Parathyroid adenoma (tissue), 2 donors: ENCODE data around the gene NMUR1.
"Not testable (repeated sequence)": the region's sequence is repeated elsewhere in the genome, so short reads cannot be mapped to it uniquely, and the experiment has no call there.

Experiments
- H2AFZ ChIP-seq: fragments of 300-600 bp; sonication (generic); one replicate; pipeline ENCODE4 v1.7.0; 2017; ENCODE audit warnings: antibody characterized with exemption, mild to moderate bottlenecking
- H3K27ac ChIP-seq: fragments of 300-600 bp; sonication (generic); one replicate; pipeline ENCODE4 v1.7.0; 2017
- H3K27me3 ChIP-seq: fragments of 300-600 bp; sonication (generic); one replicate; pipeline ENCODE4 v1.7.0; 2017; ENCODE audit warnings: low read length; ENCODE audit not compliant: control insufficient read depth, insufficient read depth
- H3K36me3 ChIP-seq: fragments of 300-600 bp; sonication (generic); one replicate; pipeline ENCODE4 v1.7.0; 2017; ENCODE audit warnings: low read length; ENCODE audit not compliant: control insufficient read depth, insufficient read depth
- H3K4me1 ChIP-seq: fragments of 300-600 bp; sonication (generic); one replicate; pipeline ENCODE4 v1.7.0; 2017; ENCODE audit warnings: control low read depth
- H3K4me2 ChIP-seq: fragments of 300-600 bp; sonication (generic); one replicate; pipeline ENCODE4 v1.7.0; 2017; ENCODE audit warnings: low read length
- H3K4me3 ChIP-seq: fragments of 300-600 bp; sonication (generic); one replicate; pipeline ENCODE4 v1.7.0; 2017; ENCODE audit warnings: low read depth, low read length
- H3K79me2 ChIP-seq: fragments of 300-600 bp; sonication (generic); one replicate; pipeline ENCODE4 v1.7.0; 2017; ENCODE audit warnings: control low read depth
- H3K9ac ChIP-seq: fragments of 300-600 bp; sonication (generic); one replicate; pipeline ENCODE4 v1.7.0; 2017; ENCODE audit warnings: mild to moderate bottlenecking
- H3K9me3 ChIP-seq: fragments of 300-600 bp; sonication (generic); one replicate; pipeline ENCODE4 v1.7.0; 2017; ENCODE audit warnings: low read length; ENCODE audit not compliant: control insufficient read depth
- CTCF ChIP-seq: fragments of 300-600 bp; sonication (generic); IDR thresholded peaks from one replicate; pipeline ENCODE4 v1.7.0; 2017; ENCODE audit warnings: antibody characterized with exemption, mild to moderate bottlenecking
- donor health status: primary hyperparathyroidism.

NMUR1 gene

GRCh38 chr2:231557571-231558217, 27.4 kb upstream of the NMUR1 start:
- no peaks in the 10 kb centered on the region for H3K27me3 ChIP-seq
- H3K9me3 ChIP-seq = no peaks in the 10 kb centered on the region
- peaks cover 1% of the 10 kb centered on the region for H3K36me3 ChIP-seq
- peak overlapping the region; percentile 74 for H2AFZ ChIP-seq
- no peaks in the 10 kb centered on the region for H3K79me2 ChIP-seq
- TF ChIP-seq CTCF = peak; percentile 76
- H3K4me3 ChIP-seq = no peak overlapping the region
- H3K9ac ChIP-seq = no peak overlapping the region
- H3K4me1 ChIP-seq = no peaks in the 10 kb centered on the region
- H3K27ac ChIP-seq = no peak overlapping the region
- no peak overlapping the region for H3K4me2 ChIP-seq

- no peak for TF ChIP-seq CTCF
- no peak overlapping the region for H3K4me3 ChIP-seq
- H3K9me3 ChIP-seq = no peaks in the 10 kb centered on the region
- no peaks in the 10 kb centered on the region for H3K27me3 ChIP-seq
- H3K4me1 ChIP-seq = no peaks in the 10 kb centered on the region
- H3K9ac ChIP-seq = no peak overlapping the region
- H3K27ac ChIP-seq = no peak overlapping the region
- H3K79me2 ChIP-seq = no peaks in the 10 kb centered on the region
- peaks cover 4% of the 10 kb centered on the region for H3K36me3 ChIP-seq
- no peak overlapping the region for H2AFZ ChIP-seq
- H3K4me2 ChIP-seq = no peak overlapping the region
Measured at GRCh38 chr2:231556981-231557380, 26.7 kb upstream of the NMUR1 start.

GRCh38 chr2:231556496-231556895, 26.3 kb upstream of the NMUR1 start:
- H3K79me2 ChIP-seq, H3K4me3 ChIP-seq, H3K36me3 ChIP-seq, H3K27me3 ChIP-seq, H3K9me3 ChIP-seq, H3K27ac ChIP-seq, H3K4me1 ChIP-seq, H2AFZ ChIP-seq, H3K4me2 ChIP-seq, H3K9ac ChIP-seq: not testable (repeated sequence)

- Histone ChIP-seq H3K79me2 (no peaks in the 10 kb centered on the region), H3K4me1 (no peaks in the 10 kb centered on the region), H3K36me3 (peaks cover 4% of the 10 kb centered on the region), H3K9me3 (no peaks in the 10 kb centered on the region), H2AFZ (peak overlapping the region; percentile 51), H3K9ac (no peak overlapping the region), H3K27ac (peak overlapping the region; percentile 25), H3K4me2 (no peak overlapping the region), H3K27me3 (no peaks in the 10 kb centered on the region), H3K4me3 (no peak overlapping the region)
- TF ChIP-seq CTCF = no peak
Measured at GRCh38 chr2:231554748-231555545, 24.7 kb upstream of the NMUR1 start.

- Histone ChIP-seq H2AFZ (no peak overlapping the region), H3K27ac (peak overlapping the region; percentile 25), H3K36me3 (peaks cover 4% of the 10 kb centered on the region), H3K4me3 (no peak overlapping the region), H3K4me2 (no peak overlapping the region), H3K27me3 (no peaks in the 10 kb centered on the region), H3K79me2 (no peaks in the 10 kb centered on the region), H3K9me3 (no peaks in the 10 kb centered on the region), H3K4me1 (no peaks in the 10 kb centered on the region), H3K9ac (no peak overlapping the region)
- TF ChIP-seq CTCF = no peak
Measured at GRCh38 chr2:231554327-231554726, 24.1 kb upstream of the NMUR1 start.
